GM19372 (cell line): Measurements from ENCODE around the gene IKZF3.

Experiments
- ATAC-seq: cut with Tn5 transposase; IDR thresholded peaks from one replicate; pipeline ENCODE4 v1.9.1; 2021; ENCODE audit warnings: mild to moderate bottlenecking, low read depth, moderate library complexity; ENCODE audit not compliant: unreplicated experiment

The IKZF3 gene

DNA sequence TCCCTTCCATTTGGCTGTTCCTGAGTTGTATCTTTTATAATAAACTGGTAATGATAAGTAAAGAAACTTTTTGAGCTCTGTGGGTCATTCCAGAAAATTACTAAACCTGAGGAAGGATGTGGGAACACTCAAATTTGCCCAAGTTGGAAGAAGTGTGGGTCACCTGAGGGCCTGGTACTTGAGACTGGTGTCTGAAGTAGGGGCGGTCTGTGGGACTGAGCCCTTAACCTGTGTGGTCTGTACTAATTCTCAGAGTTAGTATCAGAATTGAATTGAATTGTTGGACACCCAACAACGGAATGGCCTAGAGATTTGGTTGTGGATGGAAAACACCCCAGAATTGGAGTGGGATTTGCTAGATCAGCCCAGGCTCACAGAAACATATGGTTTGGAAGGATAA is 43.1 kb downstream of the IKZF3 start:
- ATAC-seq: no peak

DNA sequence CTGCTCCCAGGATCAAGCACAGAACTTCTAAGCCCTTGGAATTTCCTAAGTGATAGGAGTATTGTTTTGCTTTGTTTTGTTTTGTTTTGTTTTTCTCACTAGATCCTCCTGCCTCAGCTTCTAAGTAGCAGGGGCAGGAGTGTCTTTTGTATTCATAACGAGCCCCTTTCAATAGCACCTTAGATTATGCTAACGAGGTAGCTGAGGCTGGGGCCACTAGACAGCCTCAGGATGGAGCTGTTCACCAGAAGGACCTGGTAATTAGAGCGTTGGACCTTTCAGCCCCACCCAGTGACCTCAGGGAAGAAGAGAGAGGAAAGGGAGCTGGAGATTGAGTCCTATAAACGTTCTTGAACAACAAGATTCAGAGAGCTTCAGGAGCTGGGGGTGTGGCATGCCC is 43.6 kb downstream of the IKZF3 start:
- no peak for ATAC-seq

- ATAC-seq: no peak
These were observed 45.6 kb downstream of the IKZF3 start for GRCh38 chr17:39818358-39819000.

DNA sequence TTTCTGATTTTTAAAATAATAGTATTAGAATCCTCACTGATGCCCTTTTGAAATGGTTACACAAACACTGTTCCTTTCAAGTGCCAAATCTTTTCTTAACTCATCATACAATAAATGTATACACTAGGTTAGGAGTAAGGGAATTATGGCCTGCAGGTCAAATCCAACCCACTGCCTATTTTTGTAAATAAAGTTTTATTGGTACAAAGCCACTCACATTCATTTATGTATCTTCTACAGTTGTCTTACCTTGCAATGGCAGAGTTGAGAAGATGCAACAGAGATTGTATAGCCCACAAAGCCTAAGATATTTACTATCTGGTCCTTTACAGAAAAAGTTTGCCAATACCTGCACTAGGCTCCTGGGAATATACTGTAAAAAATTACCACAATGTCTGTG is 47.8 kb downstream of the IKZF3 start:
- ATAC-seq: no peak

DNA sequence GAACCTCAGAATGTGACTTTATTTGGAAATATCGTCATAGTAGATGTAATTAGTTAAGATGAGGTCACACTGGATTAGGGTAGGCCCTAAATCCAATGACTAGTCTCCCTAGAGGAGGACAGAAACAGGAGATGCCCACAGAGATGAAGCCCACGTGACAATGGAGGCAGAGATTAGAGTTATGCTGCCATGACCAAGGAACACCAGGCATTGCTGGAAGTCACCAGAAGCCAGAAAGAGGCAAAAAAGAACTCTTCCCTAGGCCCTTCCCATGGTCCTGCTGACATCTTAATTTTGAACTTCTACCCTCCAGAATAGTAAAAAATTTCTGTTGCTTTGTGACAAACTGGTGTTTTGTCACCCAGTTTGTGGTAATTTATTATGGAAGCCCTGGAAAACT is 49.6 kb downstream of the IKZF3 start:
- no peak for ATAC-seq

- ATAC-seq: no peak
These were observed 50.5 kb downstream of the IKZF3 start for GRCh38 chr17:39813631-39814030.

- no peak for ATAC-seq
These were observed 51.6 kb downstream of the IKZF3 start for GRCh38 chr17:39812466-39812865.

GRCh38 chr17:39810939-39811728 is 53.0 kb downstream of the IKZF3 start:
- ATAC-seq: no peak

GRCh38 chr17:39809221-39809620 is 54.9 kb downstream of the IKZF3 start:
- ATAC-seq: no peak

- ATAC-seq: no peak
These were observed 55.6 kb downstream of the IKZF3 start for GRCh38 chr17:39808409-39808997.

DNA sequence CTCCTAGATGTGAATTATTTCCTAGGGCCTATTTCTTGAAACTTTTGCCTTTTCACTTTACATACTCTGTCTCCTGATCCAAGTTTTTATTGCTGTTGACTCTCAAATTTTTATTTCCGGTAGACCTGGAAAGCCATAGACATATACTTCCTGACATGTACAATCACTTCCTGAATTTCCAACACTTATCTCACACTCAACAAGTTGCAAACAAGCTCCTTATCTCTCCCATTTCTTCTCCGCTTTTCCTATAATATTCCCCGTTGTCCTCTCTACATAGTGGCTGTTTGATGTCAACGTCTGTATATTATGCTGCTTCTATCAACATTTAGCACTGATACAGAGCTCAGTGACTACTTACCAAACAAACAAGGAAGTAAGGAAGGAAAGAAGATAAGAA is 59.3 kb downstream of the IKZF3 start:
- ATAC-seq: no peak

DNA sequence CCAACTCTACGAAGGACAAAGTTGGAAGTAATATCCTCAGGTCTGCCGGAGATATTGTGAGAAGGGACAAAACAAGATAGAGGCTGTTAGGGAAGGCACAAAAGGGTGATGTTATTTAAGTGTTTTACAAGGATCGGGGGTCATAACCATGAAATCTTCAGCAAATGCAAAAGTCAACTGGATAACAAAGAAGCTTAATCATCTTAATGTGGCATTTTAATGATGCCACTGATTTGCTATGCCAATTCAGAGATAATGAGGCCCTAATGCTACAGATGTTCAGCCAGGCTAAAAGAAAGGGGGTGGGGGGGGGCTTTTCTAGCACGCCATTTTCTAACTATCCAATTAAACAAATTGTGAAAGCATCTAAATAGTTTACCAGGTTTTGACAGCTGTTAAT is 63.1 kb downstream of the IKZF3 start:
- no peak for ATAC-seq

DNA sequence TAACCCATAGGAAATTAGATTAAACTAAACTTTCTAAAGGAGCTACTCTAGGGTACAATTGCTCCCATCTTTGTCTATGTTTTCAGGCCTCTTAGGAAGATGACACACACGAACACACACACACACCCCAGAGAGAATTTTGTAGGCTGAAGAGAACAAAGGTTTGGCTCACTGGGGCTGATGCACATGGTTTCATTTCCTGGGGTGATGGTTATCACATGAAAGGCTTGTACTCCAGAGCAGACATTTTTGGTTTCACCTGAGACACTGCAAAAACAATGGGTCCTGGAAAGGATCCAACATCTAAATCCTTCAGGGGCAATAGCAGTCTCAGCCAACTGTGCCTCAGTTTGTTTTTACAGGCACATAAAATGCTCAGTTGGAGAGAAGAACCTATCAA is 63.6 kb downstream of the IKZF3 start:
- no peak for ATAC-seq

DNA sequence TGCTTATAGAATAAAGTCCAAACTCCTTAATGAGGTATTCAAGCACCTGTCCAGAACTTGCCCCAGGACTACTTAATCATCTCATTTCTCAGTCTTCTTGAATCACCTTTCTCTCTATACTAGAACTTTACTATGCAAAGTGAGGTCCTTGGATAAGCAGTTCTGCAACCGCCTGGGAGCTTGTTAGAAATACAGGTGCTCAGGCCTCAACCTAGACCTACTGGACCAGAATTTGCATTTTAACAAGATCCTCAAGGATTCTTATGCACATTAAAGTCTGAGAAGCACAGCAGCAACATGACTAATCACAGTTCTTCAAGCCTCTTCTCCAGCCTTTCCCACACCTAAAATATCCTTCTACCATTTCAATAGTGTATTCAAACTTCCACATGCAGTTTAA is 64.7 kb downstream of the IKZF3 start:
- no peak for ATAC-seq

DNA sequence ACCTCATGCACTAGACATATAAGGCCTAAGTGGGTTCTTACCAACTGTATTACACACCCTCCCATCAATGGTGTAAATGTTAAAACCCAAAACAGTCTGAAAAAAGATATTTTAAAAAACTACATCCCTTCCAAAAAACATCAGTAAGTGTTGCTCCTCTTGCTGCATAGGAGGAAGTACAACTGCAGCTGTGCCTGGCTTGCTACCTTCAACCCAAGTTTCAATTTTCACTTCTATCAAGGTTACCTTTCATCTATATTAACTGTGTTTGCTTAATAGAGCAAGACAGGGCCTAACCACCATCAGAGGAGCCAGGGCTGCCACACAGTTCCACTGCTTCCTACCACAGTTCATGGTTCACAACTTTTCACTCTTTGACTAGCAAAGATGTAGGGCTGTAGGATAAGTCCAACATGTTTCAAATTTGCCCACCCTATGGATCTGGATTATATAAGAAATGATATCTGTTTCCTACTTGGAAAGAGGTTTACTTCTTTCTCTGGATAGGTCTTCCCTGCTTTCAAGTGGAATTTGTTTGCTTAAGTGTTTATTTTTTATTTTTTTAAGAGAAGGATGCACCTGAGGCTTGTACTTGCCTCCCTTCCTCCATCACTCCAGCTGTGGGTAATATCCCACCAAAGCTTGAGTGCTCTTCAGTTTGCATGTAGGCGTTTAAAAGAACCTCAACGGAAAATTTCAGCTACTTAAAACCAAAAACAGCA is 69.7 kb downstream of the IKZF3 start:
- peak; percentile 83 for ATAC-seq

- ATAC-seq: no peak
These were observed 70.7 kb downstream of the IKZF3 start for GRCh38 chr17:39793301-39793872.

DNA sequence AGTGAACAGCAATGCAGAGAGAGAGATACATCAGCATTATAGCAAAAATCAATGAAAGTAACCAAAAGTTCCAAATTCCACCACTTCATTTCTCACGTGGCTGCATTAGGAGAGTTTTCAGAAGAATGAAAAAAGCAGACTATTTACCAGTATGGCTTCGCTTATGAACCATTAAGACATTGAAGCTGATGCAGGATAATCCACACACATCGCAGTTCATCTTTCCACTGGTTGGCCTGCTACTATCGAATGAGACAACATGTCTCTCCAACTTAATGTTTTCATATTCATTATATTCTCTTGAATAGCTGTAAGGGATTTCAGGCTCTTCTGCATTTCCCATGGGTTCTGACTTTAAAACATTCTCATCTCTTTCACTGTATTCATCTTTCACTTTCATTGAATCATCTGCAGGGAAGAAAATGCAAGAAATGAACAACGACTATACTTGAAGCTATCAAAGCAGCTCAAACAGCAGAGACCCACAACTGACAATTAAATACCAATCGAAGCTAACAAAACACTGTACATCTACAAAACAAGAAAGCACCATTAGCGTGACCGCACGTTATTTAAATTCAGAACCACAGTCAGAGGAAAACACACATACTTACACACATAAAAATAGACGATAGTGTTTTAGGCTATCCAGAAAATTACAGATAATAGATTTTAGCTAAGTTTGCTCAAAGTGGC is 71.4 kb downstream of the IKZF3 start:
- no peak for ATAC-seq

DNA sequence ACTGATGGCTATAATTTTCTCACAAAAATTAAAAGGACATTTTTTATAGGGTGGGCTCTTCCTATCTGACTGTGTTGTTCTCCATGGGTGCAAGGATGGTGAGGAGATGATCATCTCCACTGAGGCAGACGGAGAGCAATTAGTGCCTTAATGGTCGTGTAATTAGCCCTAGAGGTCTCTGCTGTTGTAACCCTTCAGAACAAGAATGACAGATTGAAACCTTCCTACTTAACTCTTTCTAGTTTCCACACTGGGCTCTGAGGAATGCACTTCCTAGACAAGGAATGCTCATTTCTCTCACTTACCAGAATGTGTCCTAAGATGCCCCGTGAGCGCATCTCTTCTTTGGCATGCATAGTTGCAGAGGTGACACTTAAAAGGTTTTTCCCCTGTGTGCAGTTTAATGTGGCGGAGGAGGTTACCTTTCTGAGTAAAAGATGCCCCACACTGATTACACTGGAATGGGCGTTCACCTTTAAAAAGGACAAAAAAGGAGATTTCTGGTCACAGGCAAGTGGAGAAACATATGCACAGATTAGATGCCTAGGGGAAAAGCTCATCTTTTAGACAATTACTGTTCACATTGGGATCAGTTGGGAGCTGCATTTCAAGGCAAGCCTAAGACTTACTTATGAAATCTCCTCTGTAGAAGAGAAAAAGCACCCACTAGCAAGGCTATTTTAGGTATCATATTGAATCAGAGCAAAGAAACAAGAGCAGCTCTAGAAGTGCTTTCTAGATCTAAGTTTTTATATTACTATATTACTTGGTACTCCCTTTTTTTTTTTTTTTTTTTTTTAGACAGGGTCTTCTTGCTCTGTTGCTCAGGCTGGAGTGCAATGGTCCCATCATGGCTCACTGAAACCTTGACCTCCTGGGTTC is 72.8 kb downstream of the IKZF3 start:
- ATAC-seq: no peak

DNA sequence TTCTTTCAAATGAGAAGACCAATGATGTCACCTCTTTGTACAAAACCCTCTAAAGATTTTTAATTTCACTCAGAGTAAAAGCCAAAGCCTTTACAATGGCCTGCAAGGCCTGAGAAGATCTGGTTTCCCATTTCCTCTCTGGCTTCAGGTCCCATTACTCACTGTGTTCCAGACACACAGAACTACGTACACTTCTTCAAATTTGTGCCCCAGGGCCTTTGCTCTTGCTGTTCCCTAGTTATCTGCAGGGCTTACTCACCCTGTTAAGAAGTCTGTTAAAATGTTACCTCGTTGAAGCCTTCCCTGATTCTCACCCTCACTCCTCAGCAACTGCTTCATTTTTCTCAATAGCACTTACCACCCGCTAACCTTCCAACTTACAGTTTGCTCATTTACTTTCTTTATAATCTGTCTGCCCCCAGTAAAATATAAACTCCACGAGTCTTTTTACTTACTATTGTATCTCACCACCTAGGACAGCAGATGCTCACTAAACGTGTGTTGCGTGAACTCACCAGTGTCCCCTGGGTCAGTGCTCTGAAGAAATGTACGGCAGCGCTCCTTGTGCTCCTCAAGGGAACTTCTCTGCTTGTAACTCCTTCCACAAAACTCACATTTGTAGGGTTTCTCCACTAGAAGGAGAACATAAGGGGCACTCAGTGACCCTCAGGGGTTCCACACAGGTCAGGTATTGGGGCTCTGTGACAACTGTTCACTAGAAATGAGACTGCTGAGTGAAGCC is 76.2 kb downstream of the IKZF3 start:
- no peak for ATAC-seq
